ENCODE data around the gene RIC8A.

RIC8A gene

DNA sequence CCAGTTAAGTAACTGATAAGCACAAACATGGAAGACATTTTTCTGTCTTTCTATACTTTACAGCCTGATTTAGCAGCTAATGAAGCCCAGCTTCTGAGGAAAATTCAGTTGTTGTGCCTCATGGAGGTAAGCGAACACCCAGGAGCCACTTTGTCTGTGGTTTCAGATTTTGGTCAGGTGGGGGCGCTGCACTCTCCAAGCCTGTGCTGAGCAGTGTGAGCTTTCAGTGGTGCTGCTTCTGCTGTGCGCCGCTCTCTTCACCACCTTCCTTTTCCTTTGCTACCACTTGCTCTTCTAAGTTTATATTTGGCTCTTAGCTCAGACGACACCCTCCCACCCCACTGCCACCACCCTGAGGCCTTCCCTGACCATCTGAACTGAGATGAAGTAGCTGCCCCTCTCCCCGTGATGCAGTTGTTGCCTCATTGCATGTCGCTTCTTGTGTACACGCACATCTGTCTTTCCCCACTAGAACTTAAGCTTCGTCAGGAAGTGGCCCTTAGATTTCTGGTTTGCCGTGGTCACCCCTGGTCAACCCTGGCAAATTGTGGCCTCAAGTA, 43.3 kb downstream of the RIC8A start:
- DNase-seq (ENCODE audit: low spot score in 2 of 2) (peak; percentile 72 to 74), ATAC-seq (replicated peaks; ENCODE audit: extremely low read depth, poor library complexity, severe bottlenecking) (peak; percentile 97)
- Mint-ChIP-seq H3K4me1 (peaks cover 6% of the 10 kb centered on the region), H3K27ac (ENCODE audit: low read depth) (no peak overlapping the region), H3K36me3 (ENCODE audit: insufficient read depth) (peaks cover 67% of the 10 kb centered on the region), H3K27me3 (no peaks in the 10 kb centered on the region), H3K9me3 (no peaks in the 10 kb centered on the region), H3K4me3 (no peak overlapping the region)

DNA sequence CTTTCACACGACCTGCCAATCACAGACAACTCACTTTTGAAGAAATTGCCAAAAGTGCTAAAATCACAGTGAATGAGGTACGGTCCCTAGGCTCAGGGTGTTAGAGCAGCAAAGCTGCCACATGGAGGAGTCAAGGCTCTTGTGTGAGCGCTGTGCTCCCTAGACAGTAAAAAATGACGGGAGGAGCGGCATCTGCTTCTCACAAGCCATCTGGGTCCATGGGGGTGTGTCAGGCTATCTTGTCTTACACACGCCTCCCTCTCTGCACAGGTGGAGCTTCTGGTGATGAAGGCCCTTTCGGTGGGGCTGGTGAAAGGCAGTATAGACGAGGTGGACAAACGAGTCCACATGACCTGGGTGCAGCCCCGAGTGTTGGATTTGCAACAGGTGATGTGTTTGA, 44.0 kb downstream of the RIC8A start:
- ATAC-seq (replicated peaks; ENCODE audit: extremely low read depth, poor library complexity, severe bottlenecking) = no peak
- H3K36me3 Mint-ChIP-seq (ENCODE audit: insufficient read depth) = peaks cover 59% of the 10 kb centered on the region

DNA sequence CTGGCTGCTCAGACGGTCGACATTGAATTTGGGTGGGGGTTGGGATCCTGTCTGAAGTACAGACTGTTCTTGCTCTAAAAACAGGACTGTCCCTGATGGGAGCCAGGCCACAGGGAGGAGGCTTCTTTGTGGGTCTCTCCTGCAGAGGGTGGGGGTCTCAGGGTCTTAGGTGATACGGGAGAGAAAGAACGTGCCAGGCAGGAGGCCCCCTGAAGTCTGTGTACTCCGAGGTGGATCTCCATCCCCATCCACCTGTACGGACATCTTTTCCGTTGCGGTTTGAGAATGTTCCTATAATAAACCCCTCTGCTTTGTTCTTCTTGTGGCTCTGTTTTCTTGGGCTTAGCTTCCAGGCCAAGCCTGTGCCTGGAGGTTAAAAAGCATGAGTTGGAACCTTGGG, 45.2 kb downstream of the RIC8A start:
- no peak for DNase-seq (ENCODE audit: low spot score in 2 of 2)
- Mint-ChIP-seq H3K27ac (ENCODE audit: low read depth) (no peak overlapping the region), H3K9me3 (no peaks in the 10 kb centered on the region), H3K4me3 (no peak overlapping the region), H3K27me3 (no peaks in the 10 kb centered on the region), H3K36me3 (ENCODE audit: insufficient read depth) (peaks cover 50% of the 10 kb centered on the region), H3K4me1 (peaks cover 6% of the 10 kb centered on the region)
- no peak for ATAC-seq (replicated peaks; ENCODE audit: extremely low read depth, poor library complexity, severe bottlenecking)

More for the DNA sequence above, 44.0 kb downstream of the RIC8A start:
- no peak overlapping the region for H3K4me3 Mint-ChIP-seq
- DNase-seq (ENCODE audit: low spot score in 2 of 2) = no peak
- H3K9me3 Mint-ChIP-seq = no peaks in the 10 kb centered on the region
- H3K27me3 Mint-ChIP-seq = no peaks in the 10 kb centered on the region
- peaks cover 6% of the 10 kb centered on the region for H3K4me1 Mint-ChIP-seq
- H3K27ac Mint-ChIP-seq (ENCODE audit: low read depth) = no peak overlapping the region

DNA sequence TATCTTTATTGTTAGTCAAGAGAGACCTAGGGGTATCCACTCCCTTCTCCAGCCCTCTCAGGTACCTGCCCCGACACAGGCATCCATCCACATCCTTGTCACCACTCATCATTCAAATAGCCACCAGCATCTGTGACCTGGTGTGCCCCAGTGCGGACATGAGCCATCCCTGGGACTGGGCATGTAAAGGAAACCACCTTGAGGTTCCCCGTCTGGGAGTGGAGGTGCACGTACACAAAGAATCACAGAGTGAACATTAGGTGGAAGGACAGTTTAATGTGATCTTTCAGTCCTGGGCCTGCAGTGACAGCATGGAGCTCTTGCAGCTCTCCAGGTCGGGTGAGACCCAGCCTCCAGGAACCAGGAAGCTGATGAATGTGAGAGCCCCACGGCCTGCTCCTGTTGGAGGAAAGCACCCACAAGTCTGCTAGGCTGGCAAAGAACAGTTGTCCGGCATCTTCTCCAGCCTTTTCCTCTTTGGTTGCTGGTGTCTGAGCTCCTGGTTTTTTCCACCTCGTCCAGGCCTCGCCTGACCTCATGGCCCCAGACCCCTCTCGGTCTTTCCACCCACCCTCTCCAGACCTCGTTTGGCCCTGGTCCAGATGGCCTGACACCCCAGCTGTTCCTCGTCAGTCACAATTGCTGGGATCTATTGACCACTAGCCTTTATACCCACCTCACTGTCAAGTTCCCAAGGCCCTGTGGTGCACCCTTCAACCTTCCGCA, 45.8 kb downstream of the RIC8A start:
- DNase-seq (ENCODE audit: low spot score in 2 of 2) (no peak), ATAC-seq (replicated peaks; ENCODE audit: extremely low read depth, poor library complexity, severe bottlenecking) (no peak)
- no peaks in the 10 kb centered on the region for H3K9me3 Mint-ChIP-seq
- H3K27me3 Mint-ChIP-seq = no peaks in the 10 kb centered on the region
- peaks cover 43% of the 10 kb centered on the region for H3K36me3 Mint-ChIP-seq (ENCODE audit: insufficient read depth)
- peaks cover 11% of the 10 kb centered on the region for H3K4me1 Mint-ChIP-seq
- H3K27ac Mint-ChIP-seq (ENCODE audit: low read depth) = no peak overlapping the region
- no peak overlapping the region for H3K4me3 Mint-ChIP-seq

DNA sequence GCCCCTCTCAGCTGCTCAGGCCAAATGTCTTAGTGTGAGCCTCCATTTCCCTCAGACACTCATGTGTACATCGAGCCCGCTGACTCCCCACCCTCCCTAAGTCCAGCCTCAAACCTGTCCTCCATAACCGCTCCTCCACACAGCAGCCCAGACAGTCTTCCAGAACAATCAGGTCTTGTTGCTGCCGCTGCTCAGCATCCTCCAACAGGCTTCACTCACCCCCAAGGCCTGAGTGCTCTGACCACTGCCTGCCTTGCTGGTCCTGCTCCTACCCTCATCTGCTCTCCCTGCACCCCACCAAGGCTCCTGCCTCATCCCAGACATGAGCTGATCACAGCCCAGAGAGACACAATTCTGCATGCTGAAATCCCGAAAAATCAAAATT, 46.4 kb downstream of the RIC8A start:
- peaks cover 39% of the 10 kb centered on the region for H3K36me3 Mint-ChIP-seq (ENCODE audit: insufficient read depth)
- ATAC-seq (replicated peaks; ENCODE audit: extremely low read depth, poor library complexity, severe bottlenecking) = no peak
- H3K27ac Mint-ChIP-seq (ENCODE audit: low read depth) = no peak overlapping the region
- DNase-seq (ENCODE audit: low spot score in 2 of 2) = no peak
- no peaks in the 10 kb centered on the region for H3K27me3 Mint-ChIP-seq
- no peaks in the 10 kb centered on the region for H3K9me3 Mint-ChIP-seq
- no peak overlapping the region for H3K4me3 Mint-ChIP-seq
- H3K4me1 Mint-ChIP-seq = peaks cover 11% of the 10 kb centered on the region

DNA sequence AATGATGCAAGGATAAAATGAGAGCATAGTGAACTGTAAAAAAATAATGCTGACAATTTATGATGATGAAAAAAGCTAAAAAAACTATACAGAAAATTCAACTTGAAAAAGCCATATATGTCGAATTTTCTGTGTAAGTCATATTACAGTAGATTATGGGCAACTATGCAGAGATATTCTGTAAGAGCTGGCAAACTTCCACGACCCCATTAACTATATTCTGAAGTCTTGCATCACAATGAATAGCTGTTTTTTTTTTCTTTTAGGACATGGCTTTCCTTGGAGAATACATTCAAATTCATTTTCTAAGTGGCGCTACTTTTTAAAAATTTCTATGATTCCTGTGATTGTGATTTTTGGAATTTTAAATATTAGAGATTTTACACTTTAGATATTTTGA, 47.7 kb downstream of the RIC8A start:
- H3K27me3 Mint-ChIP-seq = no peaks in the 10 kb centered on the region
- H3K27ac Mint-ChIP-seq (ENCODE audit: low read depth) = no peak overlapping the region
- H3K36me3 Mint-ChIP-seq (ENCODE audit: insufficient read depth) = peaks cover 27% of the 10 kb centered on the region
- peaks cover 11% of the 10 kb centered on the region for H3K4me1 Mint-ChIP-seq
- no peak for ATAC-seq (replicated peaks; ENCODE audit: extremely low read depth, poor library complexity, severe bottlenecking)
- H3K9me3 Mint-ChIP-seq = no peaks in the 10 kb centered on the region
- no peak for DNase-seq (ENCODE audit: low spot score in 2 of 2)
- no peak overlapping the region for H3K4me3 Mint-ChIP-seq

DNA sequence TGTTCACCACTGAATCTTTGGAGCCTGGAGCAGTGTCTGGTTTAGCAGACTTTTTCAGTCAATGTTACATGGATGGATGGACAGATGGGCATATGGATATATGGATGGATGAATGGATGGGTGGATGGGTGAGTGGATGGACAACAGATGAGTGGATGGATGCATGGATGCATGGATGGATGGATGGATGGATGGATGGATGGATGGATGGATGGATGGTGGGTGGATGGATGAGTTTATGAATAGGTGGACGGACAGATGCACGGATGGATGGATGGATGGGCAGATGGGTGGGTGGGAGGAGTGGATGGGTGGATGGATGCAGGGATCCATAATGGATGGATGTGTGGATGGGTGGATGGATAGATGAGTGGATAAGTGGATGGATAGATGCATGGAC, 48.3 kb downstream of the RIC8A start:
- Mint-ChIP-seq H3K27ac (ENCODE audit: low read depth) (peak overlapping the region; percentile 21), H3K27me3 (no peaks in the 10 kb centered on the region), H3K36me3 (ENCODE audit: insufficient read depth) (peaks cover 22% of the 10 kb centered on the region), H3K4me1 (peaks cover 8% of the 10 kb centered on the region), H3K4me3 (no peak overlapping the region), H3K9me3 (no peaks in the 10 kb centered on the region)
- no peak for DNase-seq (ENCODE audit: low spot score in 2 of 2)
- no peak for ATAC-seq (replicated peaks; ENCODE audit: extremely low read depth, poor library complexity, severe bottlenecking)

DNA sequence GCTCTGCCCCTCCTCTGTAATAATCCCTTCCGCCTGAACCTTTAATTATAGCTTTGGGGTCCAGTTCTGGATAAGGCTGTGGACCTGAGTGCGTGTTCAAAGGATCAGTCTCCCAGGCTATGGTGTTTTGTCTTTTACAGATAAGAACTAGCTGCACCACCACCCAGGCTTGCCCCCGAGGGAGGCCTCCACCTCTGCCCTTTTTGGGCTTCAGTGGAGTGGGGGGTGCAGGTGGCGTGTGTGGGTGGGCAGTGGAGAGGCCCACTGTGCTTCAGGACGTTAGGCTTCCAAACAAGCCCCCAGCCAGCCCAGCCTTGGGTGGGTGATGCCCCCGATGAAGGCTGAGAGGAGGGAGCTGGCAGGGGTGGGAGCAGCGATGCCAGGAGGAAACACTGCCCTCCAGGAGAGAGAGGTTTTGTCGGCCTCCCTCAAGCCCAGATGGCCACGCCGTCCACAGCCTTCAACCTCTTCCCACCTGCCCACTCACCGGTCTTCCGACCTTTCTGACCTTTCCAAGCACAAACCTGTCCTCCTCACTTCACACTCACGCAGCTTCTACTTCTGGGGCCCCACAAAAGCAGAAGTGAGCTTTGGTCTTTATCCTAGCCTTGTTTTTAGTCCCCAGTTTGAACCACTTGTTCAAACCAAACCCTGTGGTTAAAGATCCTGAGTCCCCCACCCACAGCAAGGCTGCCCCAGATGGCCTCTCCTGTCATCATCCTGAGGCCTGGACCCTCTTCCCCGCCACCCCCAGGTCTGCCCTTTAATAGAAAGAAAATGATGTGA, 49.6 kb downstream of the RIC8A start:
- DNase-seq (ENCODE audit: low spot score in 2 of 2) (no peak), ATAC-seq (replicated peaks; ENCODE audit: extremely low read depth, poor library complexity, severe bottlenecking) (no peak)
- Mint-ChIP-seq H3K36me3 (ENCODE audit: insufficient read depth) (peaks cover 11% of the 10 kb centered on the region), H3K27me3 (no peaks in the 10 kb centered on the region), H3K9me3 (no peaks in the 10 kb centered on the region), H3K27ac (ENCODE audit: low read depth) (peak overlapping the region; percentile 57), H3K4me3 (no peak overlapping the region), H3K4me1 (peaks cover 5% of the 10 kb centered on the region)

DNA sequence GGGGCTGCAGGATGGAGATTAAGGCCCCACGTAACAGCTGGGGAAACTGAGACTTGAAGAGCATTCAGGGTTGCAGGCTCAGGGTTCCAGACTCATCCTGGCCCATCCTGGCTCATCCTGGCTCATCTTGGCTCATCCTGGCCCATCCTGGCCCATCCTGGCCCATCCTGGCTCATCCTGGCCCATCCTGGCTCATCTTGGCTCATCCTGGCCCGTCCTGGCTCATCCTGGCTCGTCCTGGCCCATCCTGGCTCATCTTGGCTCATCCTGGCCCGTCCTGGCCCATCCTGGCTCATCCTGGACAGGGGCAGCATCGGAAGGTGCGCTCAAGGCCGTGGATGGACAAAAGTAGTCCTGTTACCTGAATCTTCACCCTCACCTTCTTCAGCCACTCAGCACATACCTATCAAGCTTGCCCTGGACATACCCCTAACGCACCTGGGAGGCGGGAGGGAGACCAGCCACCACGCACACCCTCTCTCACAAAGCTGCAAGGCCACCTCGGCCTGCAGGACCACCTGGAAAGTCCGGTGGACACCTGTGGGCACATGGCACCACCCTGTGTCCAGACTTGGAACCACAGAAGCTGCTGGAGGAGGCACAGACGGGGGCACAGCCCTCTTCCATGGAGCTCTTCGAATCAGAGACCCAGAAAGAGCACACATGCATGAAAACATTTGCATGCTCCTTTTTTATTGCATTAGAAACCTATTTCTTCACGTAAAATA, 50.4 kb downstream of the RIC8A start:
- Mint-ChIP-seq H3K27me3 (no peaks in the 10 kb centered on the region), H3K36me3 (ENCODE audit: insufficient read depth) (peaks cover 3% of the 10 kb centered on the region), H3K9me3 (no peaks in the 10 kb centered on the region), H3K27ac (ENCODE audit: low read depth) (peak overlapping the region; percentile 57), H3K4me1 (peaks cover 5% of the 10 kb centered on the region), H3K4me3 (no peak overlapping the region)
- DNase-seq (ENCODE audit: low spot score in 2 of 2) (no peak), ATAC-seq (replicated peaks; ENCODE audit: extremely low read depth, poor library complexity, severe bottlenecking) (no peak)

DNA sequence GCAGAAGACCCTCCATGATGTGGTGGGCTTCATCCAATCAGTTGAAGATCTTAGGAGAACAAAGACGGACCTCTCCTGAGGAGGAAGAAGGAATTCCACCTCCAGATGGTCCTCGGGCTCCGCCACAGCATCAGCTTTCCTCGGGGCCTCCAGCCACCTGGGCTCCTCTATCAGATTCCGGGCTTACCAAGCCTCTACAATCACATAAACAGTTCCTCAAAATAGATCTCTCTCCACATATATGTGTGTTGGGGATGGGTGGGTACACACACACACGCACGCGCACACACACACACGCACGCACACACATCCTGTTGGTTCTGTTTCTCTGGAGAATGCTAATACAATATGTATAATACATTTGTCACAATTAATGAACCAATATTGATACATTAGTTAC, 51.9 kb downstream of the RIC8A start:
- Mint-ChIP-seq H3K4me3 (no peak overlapping the region), H3K27me3 (no peaks in the 10 kb centered on the region), H3K36me3 (ENCODE audit: insufficient read depth) (peaks cover under 1% of the 10 kb centered on the region), H3K27ac (ENCODE audit: low read depth) (no peak overlapping the region), H3K4me1 (peaks cover 5% of the 10 kb centered on the region), H3K9me3 (no peaks in the 10 kb centered on the region)
- DNase-seq (ENCODE audit: low spot score in 2 of 2) = no peak
- ATAC-seq (replicated peaks; ENCODE audit: extremely low read depth, poor library complexity, severe bottlenecking) = no peak

DNA sequence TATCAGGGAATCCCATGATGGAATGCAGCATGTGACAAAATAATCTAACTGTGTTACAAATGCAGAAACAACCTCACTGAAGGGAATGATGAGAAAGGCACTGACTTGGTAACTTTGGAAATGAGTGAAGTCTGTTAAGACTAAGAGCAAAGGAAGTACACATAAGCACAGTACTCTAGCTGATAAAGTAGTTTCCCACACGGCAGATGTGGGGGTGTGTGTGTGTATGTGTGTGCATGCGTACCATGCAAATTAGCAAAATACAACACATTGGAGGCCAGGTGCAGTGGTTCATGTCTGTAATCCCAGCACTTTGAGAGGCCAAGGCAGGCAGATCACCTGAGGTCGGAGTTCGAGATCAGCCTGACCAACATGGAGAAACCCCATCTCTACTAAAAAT, 54.1 kb downstream of the RIC8A start:
- ATAC-seq (replicated peaks; ENCODE audit: extremely low read depth, poor library complexity, severe bottlenecking) (no peak), DNase-seq (ENCODE audit: low spot score in 2 of 2) (no peak)
- no peak overlapping the region for H3K4me3 Mint-ChIP-seq
- H3K27me3 Mint-ChIP-seq = no peaks in the 10 kb centered on the region
- H3K27ac Mint-ChIP-seq (ENCODE audit: low read depth) = no peak overlapping the region
- H3K36me3 Mint-ChIP-seq (ENCODE audit: insufficient read depth) = no peaks in the 10 kb centered on the region
- H3K4me1 Mint-ChIP-seq = peaks cover 5% of the 10 kb centered on the region
- no peaks in the 10 kb centered on the region for H3K9me3 Mint-ChIP-seq

Measured in central memory CD8-positive, alpha-beta T cell (primary cell).